GM12872 (cell line): Measurements from ENCODE around the gene PPP6C.

ENCODE experiments used
- CTCF ChIP-seq: IDR thresholded peaks from 3 replicates; pipeline ENCODE4 v1.5.1; 2011; ENCODE audit warnings: low read depth, mild to moderate bottlenecking, low read length, moderate library complexity; ENCODE audit not compliant: insufficient read depth

Gene PPP6C

GRCh38 chr9:125189361-125190289, at the start of gene PPP6C:
Gene PPP6C (minus strand): TSS chr9:125189803. CDS start chr9:125189718, 85 bp downstream.
- peak; percentile 78 for TF ChIP-seq CTCF

GRCh38 chr9:125238915-125239446, 49.4 kb upstream of the PPP6C start:
- no peak for TF ChIP-seq CTCF

- no peak for TF ChIP-seq CTCF
These were observed 48.7 kb upstream of the PPP6C start for GRCh38 chr9:125238127-125238914.

- TF ChIP-seq CTCF: no peak
These were observed 46.4 kb upstream of the PPP6C start for GRCh38 chr9:125235804-125236519.

- no peak for TF ChIP-seq CTCF
These were observed 44.1 kb upstream of the PPP6C start for GRCh38 chr9:125233678-125234077.

GRCh38 chr9:125227761-125228160, 38.2 kb upstream of the PPP6C start:
- no peak for TF ChIP-seq CTCF
